PC-3 (cell line): Measurements from ENCODE around the gene MOB2. TPM values are rescaled to one million over a fixed set of nuclear protein-coding genes. Genes with fewer than 3 reads are reported as not detected.

Source experiments
- ATAC-seq: fragments of 200-7000 bp; cut with Tn5 transposase; 2 replicates; pipeline ENCODE4 v1.9.1; 2020; ENCODE audit warnings: mild to moderate bottlenecking, moderate library complexity
- BruUV-seq: library from RNA; stranded (reverse); fragments of 400-500 nt; replicated peaks from 2 replicates; lab custom pipeline; 2021; lab: Mats Ljungman, UMichigan
- CTCF ChIA-PET: fragments of 300-600 bp; sonication (Branson Sonifier 250); formaldehyde crosslinking; loops from one replicate; lab custom pipeline; 2022; ENCODE audit warnings: antibody characterized with exemption; lab: Charles Lee
- POLR2A ChIA-PET: fragments of 300-600 bp; sonication (Branson Sonifier 250); formaldehyde crosslinking; loops from one replicate; lab custom pipeline; 2022; ENCODE audit warnings: antibody characterized with exemption; ENCODE audit not compliant: unreplicated experiment; lab: Charles Lee
- DNase-seq: peaks from one replicate; pipeline ENCODE4 v3.0.0-alpha.2; 2015
- H2AFZ ChIP-seq: fragments of 300-600 bp; sonication (generic); 2 replicates; pipeline ENCODE4 v1.6.0; 2016; ENCODE audit warnings: antibody characterized with exemption, low read length
- H3F3A ChIP-seq: fragments of 300-600 bp; sonication (generic); one replicate; pipeline ENCODE4 v1.6.0; 2017; ENCODE audit warnings: antibody characterized with exemption, low read length, control low read depth, mild to moderate bottlenecking; ENCODE audit not compliant: unreplicated experiment
- H3K27ac ChIP-seq: fragments of 300-600 bp; sonication (generic); 2 replicates; pipeline ENCODE4 v1.5.1; 2016; ENCODE audit warnings: mild to moderate bottlenecking, low read length
- H3K27me3 ChIP-seq: fragments of 300-600 bp; sonication (generic); 2 replicates; pipeline ENCODE4 v1.6.1; 2016; ENCODE audit warnings: low read length, mixed read lengths
- H3K36me3 ChIP-seq: fragments of 300-600 bp; sonication (generic); 2 replicates; pipeline ENCODE4 v1.6.1; 2016; ENCODE audit warnings: low read depth, mixed run types, low read length, mixed read lengths
- H3K4me1 ChIP-seq: fragments of 300-600 bp; sonication (generic); 2 replicates; pipeline ENCODE4 v1.5.1; 2016; ENCODE audit warnings: low read length; ENCODE audit not compliant: insufficient read depth
- H3K4me2 ChIP-seq: fragments of 300-600 bp; sonication (generic); 2 replicates; pipeline ENCODE4 v1.6.0; 2016; ENCODE audit warnings: low read length
- H3K4me3 ChIP-seq: fragments of 300-600 bp; sonication (generic); 2 replicates; pipeline ENCODE4 v1.5.1; 2016; ENCODE audit warnings: mild to moderate bottlenecking, low read length, mixed read lengths
- H3K79me2 ChIP-seq: fragments of 300-600 bp; sonication (generic); 2 replicates; pipeline ENCODE4 v1.6.1; 2017; ENCODE audit warnings: low read length, mixed read lengths
- H3K9ac ChIP-seq: fragments of 300-600 bp; sonication (generic); 2 replicates; pipeline ENCODE4 v1.6.0; 2016; ENCODE audit warnings: mild to moderate bottlenecking, low read length
- H3K9me2 ChIP-seq: fragments of 300-600 bp; sonication (generic); replicated peaks from 2 replicates; pipeline ENCODE4 v1.6.1; 2016; ENCODE audit warnings: mixed run types, low read length, mixed read lengths
- H3K9me3 ChIP-seq: fragments of 300-600 bp; sonication (generic); 2 replicates; pipeline ENCODE4 v1.6.1; 2016; ENCODE audit warnings: low read length, mixed read lengths
- H4K20me1 ChIP-seq: fragments of 300-600 bp; sonication (generic); 2 replicates; pipeline ENCODE4 v1.6.1; 2016; ENCODE audit warnings: low read length, mixed read lengths
- CTCF ChIP-seq: fragments of 300-600 bp; sonication (generic); conservative IDR thresholded peaks from 2 replicates; pipeline ENCODE4 v1.5.1; 2017; ENCODE audit warnings: antibody characterized with exemption, low read depth, mild to moderate bottlenecking, low read length
- EZH2 ChIP-seq: fragments of 300-600 bp; sonication (generic); IDR thresholded peaks from one replicate; pipeline ENCODE4 v1.6.1; 2017; ENCODE audit warnings: antibody characterized with exemption, mild to moderate bottlenecking, low read length; ENCODE audit not compliant: unreplicated experiment
- EZH2phosphoT487 ChIP-seq: fragments of 300-600 bp; sonication (generic); IDR thresholded peaks from 2 replicates; pipeline ENCODE4 v1.6.1; 2018; ENCODE audit warnings: mild to moderate bottlenecking, antibody characterized with exemption, low read length, borderline replicate concordance
- intact Hi-C: fragments of 100-400 bp; cut with micrococcal nuclease; formaldehyde crosslinking; loops from 2 replicates; pipeline ENCODE4 v1.9.0; 2023
- total RNA-seq: library from RNA; depleted of rRNA; stranded (reverse); fragments of >200 nt; gene quantifications from 2 replicates; pipeline ENCODE4 v1.2.3, GENCODE V29; 2014

MOB2 gene
- total RNA-seq, 1 experiment from 2014 or later, result 31.0 TPM

GRCh38 chr11:1517117-1518005 lies 30.8 kb upstream of the MOB2 start:
- H3K9me3 ChIP-seq, result no peaks in the 10 kb centered on the region
- no peak overlapping the region for H3K4me3 ChIP-seq
- intact Hi-C loops, result loop anchor here (10.0 kb wide), 1 partner anchor 403 kb away; no protein-coding TSS in a partner anchor
- ChIA-PET CTCF (no interaction called here), POLR2A (no interaction called here)
- H3K36me3 ChIP-seq, result no peaks in the 10 kb centered on the region
- H2AFZ ChIP-seq, result no peak overlapping the region
- DNase-seq (no peak), ATAC-seq (no peak)
- peaks cover 47% of the 10 kb centered on the region for H3K79me2 ChIP-seq
- no TSS peak for BruUV-seq
- no peaks in the 10 kb centered on the region for H3F3A ChIP-seq
- no peak overlapping the region for H3K27ac ChIP-seq
- no peaks in the 10 kb centered on the region for H3K27me3 ChIP-seq
- no peak overlapping the region for H3K4me2 ChIP-seq
- no peak overlapping the region for H3K9ac ChIP-seq
- no peaks in the 10 kb centered on the region for H3K9me2 ChIP-seq
- TF ChIP-seq CTCF (no peak), EZH2phosphoT487 (no peak), EZH2 (no peak)
- H3K4me1 ChIP-seq, result peaks cover 3% of the 10 kb centered on the region; the same call in 1 of the 2 replicates
- H4K20me1 ChIP-seq, result peaks cover 31% of the 10 kb centered on the region; the same call in 1 of the 2 replicates

DNA sequence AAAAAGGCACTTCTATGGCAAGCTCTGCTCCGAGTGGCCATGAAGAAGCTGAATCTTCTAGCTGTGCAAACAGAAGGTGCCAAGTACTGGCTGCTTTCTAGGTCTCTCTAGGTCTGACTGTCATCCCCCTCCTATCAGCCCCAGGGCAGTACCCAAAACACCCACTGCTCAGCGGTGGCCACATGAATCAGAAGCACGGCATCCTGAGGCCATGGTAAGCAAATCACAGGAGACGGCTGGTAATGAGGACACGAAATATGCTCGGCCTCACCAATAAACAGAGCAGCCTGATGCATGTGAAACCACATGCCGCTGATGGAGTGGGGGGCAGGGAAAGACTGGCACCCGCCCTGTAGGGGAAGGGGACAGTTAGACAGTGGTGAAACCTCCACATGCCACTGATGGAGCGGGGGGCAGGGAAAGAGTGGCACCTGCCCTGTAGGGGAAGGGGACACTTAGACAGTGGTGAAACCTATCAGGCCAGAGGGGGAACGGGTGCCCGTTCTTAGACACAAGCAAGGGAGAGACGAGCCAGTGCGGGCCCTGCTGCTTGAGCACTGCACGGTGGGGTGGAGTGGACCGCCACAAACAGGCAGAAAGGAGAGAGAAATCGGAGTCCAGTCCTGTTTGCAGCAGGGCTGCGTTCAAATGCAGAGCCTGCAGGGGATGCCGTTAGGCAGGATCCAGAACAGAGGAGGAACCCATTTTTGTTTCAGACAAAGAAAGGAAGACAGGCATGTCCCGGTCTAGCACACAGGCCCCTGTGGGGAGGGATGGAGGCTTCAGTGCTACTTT lies 29.9 kb upstream of the MOB2 start:
- intact Hi-C loops, result loop anchor here (10.0 kb wide), 1 partner anchor 402 kb away; no protein-coding TSS in a partner anchor
- Histone ChIP-seq H3K9me2 (no peaks in the 10 kb centered on the region), H3K4me2 (no peak overlapping the region), H3K9ac (no peak overlapping the region), H3K9me3 (no peaks in the 10 kb centered on the region), H2AFZ (no peak overlapping the region), H3K79me2 (peaks cover 54% of the 10 kb centered on the region), H4K20me1 (peaks cover 35% of the 10 kb centered on the region; the same call in 1 of the 2 replicates), H3F3A (no peaks in the 10 kb centered on the region), H3K36me3 (no peaks in the 10 kb centered on the region), H3K4me1 (peaks cover 3% of the 10 kb centered on the region; the same call in 1 of the 2 replicates), H3K4me3 (no peak overlapping the region), H3K27ac (no peak overlapping the region), H3K27me3 (no peaks in the 10 kb centered on the region)
- ChIA-PET POLR2A (no interaction called here), CTCF (no interaction called here)
- no peak for TF ChIP-seq EZH2
- ATAC-seq, result peak; percentile 9; the same call in 1 of the 2 replicates
- peak; percentile 13 for DNase-seq
- BruUV-seq, result no TSS peak
